Body of pancreas (tissue), 4 donors: ENCODE measurements around the gene ELL2. TPM values are rescaled to one million over a fixed set of nuclear protein-coding genes. Genes with fewer than 3 reads are reported as not detected.

ENCODE experiments used
- ATAC-seq: fragments of 150-250 bp; one replicate; pipeline ENCODE4 v1.9.1; 2016
- DNase-seq, 4 donors: peaks; one replicate each; pipeline ENCODE4 v3.0.0-alpha.2; 2019
- H3K27ac ChIP-seq, 4 donors: fragments of 200-600 bp; sonication (generic); 1 replicate in 3 of 4; 2 replicates in 1 of 4; pipeline versions ENCODE4 v1.5.1 to v1.6.1; 2016 to 2019; ENCODE audit warnings: mild to moderate bottlenecking in 1 of 4, mixed read lengths in 1 of 4, moderate library complexity in 1 of 4
- H3K27me3 ChIP-seq, 2 donors: fragments of 200-600 bp; sonication (generic); one replicate each; pipeline ENCODE4 v1.6.0; 2016; ENCODE audit warnings: mild to moderate bottlenecking in 1 of 2
- H3K36me3 ChIP-seq, 2 donors: fragments of 200-600 bp; sonication (generic); replicated peaks in 1 of 2; 2 replicates each; pipeline ENCODE4 v1.5.1; 2016; ENCODE audit warnings: low read depth in 2 of 2; ENCODE audit not compliant: insufficient read depth in 1 of 2
- H3K4me1 ChIP-seq: fragments of 200-600 bp; sonication (generic); one replicate; pipeline ENCODE4 v1.6.0; 2016
- H3K4me3 ChIP-seq, 2 donors: fragments of 200-600 bp; sonication (generic); 1 replicate in 1 of 2; 2 replicates in 1 of 2; pipeline ENCODE4 v1.5.1; 2016 to 2019
- H3K9me3 ChIP-seq, 3 donors: fragments of 200-600 bp; sonication (generic); 1 replicate in 2 of 3; 2 replicates in 1 of 3; pipeline ENCODE4 v1.5.1; 2016
- POLR2A ChIP-seq, 3 donors: fragments of 450-650 bp; IDR thresholded peaks; one replicate each; pipeline ENCODE4 v1.6.1; 2016; ENCODE audit warnings: antibody characterized with exemption in 3 of 3, mild to moderate bottlenecking in 2 of 3
- WGBS, 2 donors: methylation state at CpG; one replicate each; pipeline ENCODE4 v1.1.5; 2017; 5-methylcytosine and 5-hydroxymethylcytosine counted together
- intact Hi-C: fragments of 100-400 bp; cut with DNase I; formaldehyde crosslinking; loops from one replicate; pipeline ENCODE4 v1.15.1; 2023
- total RNA-seq, 2 donors: library from RNA; depleted of rRNA; stranded (reverse); fragments of >200 nt; gene quantifications; one replicate each; pipeline ENCODE4 v1.1.0, GENCODE V29; 2016
- TF ChIP-seq, protein P1 (sequence below), 7 experiments: fragments of 450-650 bp in 4 of 7; fragments of 200-600 bp in 3 of 7; sonication (generic) in 3 of 7; IDR thresholded peaks; one replicate each; pipeline ENCODE4 v1.5.1; 2016 to 2019; ENCODE audit warnings: antibody characterized with exemption in 7 of 7

The ELL2 gene
- total RNA-seq, 2 donors from 2014 or later = 100 to 104 TPM

DNA sequence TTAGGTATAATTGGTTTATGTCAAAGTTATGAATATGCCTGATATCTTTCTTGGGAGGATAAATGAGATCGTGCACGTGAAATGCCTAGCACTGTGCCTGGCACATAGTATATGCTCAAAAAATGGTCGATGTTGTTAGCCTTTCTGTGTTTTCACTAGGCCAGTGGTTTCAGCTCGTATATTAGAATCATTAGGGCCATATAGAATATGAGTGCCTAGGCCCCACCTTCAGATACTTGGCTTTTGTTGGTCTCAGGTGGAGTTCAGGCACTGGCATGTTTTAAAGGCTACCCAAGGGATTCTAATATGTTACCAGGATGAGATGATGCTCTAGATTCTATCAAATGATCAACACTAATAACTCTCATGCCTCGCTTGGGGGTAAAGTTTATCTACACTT lies 56.8 kb downstream of the ELL2 start:
- Histone ChIP-seq H3K4me1 (peaks cover 60% of the 10 kb centered on the region), H3K27me3 (no peaks in the 10 kb centered on the region), H3K9me3 (no peaks in the 10 kb centered on the region), H3K36me3 (peaks cover 0 to 5% of the 10 kb centered on the region in 2 donors), H3K4me3 (no peak overlapping the region), H3K27ac (no peak overlapping the region)
- WGBS, 2 donors = 82 to 90% methylated on average over 5 of the region's 5 CpGs
- ATAC-seq (no peak), DNase-seq (no peak)
- intact Hi-C loops = no loop called here
- no peak for TF ChIP-seq POLR2A (IDR thresholded peaks at IDR 0.05)
- TF ChIP-seq, protein P1, sequence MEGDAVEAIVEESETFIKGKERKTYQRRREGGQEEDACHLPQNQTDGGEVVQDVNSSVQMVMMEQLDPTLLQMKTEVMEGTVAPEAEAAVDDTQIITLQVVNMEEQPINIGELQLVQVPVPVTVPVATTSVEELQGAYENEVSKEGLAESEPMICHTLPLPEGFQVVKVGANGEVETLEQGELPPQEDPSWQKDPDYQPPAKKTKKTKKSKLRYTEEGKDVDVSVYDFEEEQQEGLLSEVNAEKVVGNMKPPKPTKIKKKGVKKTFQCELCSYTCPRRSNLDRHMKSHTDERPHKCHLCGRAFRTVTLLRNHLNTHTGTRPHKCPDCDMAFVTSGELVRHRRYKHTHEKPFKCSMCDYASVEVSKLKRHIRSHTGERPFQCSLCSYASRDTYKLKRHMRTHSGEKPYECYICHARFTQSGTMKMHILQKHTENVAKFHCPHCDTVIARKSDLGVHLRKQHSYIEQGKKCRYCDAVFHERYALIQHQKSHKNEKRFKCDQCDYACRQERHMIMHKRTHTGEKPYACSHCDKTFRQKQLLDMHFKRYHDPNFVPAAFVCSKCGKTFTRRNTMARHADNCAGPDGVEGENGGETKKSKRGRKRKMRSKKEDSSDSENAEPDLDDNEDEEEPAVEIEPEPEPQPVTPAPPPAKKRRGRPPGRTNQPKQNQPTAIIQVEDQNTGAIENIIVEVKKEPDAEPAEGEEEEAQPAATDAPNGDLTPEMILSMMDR (IDR thresholded peaks at IDR 0.05) = no peak

DNA sequence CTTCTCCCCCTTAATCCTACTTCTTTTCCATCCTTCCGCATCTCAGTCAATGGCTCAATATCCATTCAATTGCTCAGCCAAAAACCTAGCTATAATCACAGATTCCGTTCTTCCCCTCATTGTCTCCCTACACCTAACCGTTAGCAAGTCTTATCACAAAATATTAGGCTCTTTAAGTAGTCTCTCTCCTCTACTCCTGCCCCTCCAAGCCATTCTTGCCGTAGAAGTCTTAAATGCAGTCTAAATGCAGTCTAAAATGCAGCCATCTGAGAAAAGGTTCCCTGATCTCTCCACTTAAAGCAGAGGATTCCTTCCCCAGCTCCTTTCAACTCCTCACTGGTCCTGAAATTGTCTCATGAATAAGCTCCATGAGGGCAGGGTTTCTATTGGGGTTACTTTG lies 57.8 kb downstream of the ELL2 start:
- DNase-seq = no peak
- H3K27me3 ChIP-seq = no peaks in the 10 kb centered on the region
- intact Hi-C loops = no loop called here
- no peak for TF ChIP-seq POLR2A (IDR thresholded peaks at IDR 0.05)
- TF ChIP-seq, protein P1 (IDR thresholded peaks at IDR 0.05) = no peak
- 92 to 98% methylated on average over 4 of the region's 4 CpGs for WGBS, 2 donors
- no peak overlapping the region for H3K4me3 ChIP-seq
- H3K36me3 ChIP-seq = peaks cover 0 to 7% of the 10 kb centered on the region in 2 donors
- no peak overlapping the region for H3K27ac ChIP-seq
- no peaks in the 10 kb centered on the region for H3K9me3 ChIP-seq
- H3K4me1 ChIP-seq = peaks cover 57% of the 10 kb centered on the region
- ATAC-seq = no peak

DNA sequence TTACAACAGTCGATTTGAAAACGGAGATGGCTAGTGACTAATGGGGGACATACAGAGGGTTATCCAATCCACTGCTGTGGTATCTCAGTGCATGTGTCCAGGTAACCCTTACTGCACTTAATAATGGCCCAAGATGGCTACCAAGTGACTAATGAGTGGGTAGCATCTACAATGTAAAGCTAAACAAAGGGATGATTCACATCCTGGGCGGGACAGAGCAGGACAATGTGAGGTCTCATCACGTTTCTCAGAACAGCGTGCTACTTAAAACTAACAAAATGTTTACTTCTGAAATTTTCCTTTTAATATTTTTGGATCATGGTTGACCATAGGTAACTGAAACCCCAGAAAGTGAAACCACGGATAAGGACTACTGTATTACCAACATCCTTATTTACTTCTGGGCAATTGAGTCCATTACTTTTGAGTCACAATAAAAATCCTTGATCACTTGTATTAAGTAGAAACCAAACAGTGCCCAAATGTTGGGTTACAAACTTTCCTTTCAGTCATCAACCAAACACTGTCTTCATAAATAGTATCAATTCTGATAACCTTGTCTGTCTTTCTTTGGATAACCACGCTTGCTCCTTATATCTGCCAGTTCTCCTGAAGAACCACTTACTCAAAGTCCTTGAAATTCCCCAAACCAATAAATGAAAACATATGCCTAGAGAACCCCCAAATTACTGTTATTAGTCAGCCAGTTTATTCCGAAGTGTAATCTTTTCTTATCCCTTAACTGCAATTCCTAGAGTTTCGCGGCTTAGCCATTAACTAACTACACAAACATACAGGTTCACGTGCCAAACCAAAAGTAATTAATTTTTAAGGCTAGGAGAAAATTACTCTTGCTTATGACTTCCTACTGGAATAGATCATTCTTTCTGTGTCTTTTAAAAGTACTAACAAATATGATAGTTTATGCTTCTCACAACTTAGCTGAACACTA lies 59.7 kb downstream of the ELL2 start:
- 59% methylated on average over 11 of the region's 11 CpGs for WGBS, 2 donors
- Histone ChIP-seq H3K27me3 (no peaks in the 10 kb centered on the region), H3K4me1 (peaks cover 41% of the 10 kb centered on the region), H3K36me3 (peaks cover 5 to 9% of the 10 kb centered on the region in 2 donors), H3K9me3 (no peaks in the 10 kb centered on the region), H3K27ac (peak overlapping the region in 2 of 4 donors; percentile 35 to 44), H3K4me3 (no peak overlapping the region)
- no peak for ATAC-seq
- DNase-seq = no peak
- no peak for TF ChIP-seq POLR2A (IDR thresholded peaks at IDR 0.05)
- TF ChIP-seq, protein P1 (IDR thresholded peaks at IDR 0.05) = no peak
- intact Hi-C loops = no loop called here

DNA sequence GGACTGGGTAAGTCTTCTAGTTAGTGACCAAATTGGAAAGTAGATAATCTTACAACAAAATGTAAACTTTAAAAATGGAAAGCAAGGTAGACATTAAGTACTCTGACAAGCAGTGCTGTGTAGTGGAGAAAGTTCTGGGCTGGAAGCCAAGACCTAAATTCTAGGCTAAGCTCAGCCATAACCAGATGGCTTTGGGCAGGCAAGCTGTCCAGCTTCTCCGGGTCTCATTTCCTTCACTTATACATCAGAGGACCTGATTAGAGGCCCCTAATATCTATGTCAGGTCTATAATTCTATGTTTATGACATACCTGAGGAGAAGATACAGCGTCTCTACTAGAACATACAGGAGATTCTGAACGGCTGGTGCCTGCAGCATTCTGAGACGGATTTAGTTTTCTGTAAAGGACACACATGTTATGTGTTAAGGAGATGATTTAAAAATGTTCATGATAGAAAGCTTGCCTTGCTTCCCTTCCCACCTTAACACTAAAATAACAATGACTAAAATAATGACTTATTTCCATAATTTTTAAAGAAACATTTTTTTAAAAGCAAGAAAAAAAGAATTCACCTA lies 61.2 kb downstream of the ELL2 start:
- 51 to 72% methylated on average over 4 of the region's 4 CpGs for WGBS, 2 donors
- intact Hi-C loops = no loop called here
- peak; percentile 45 to 64 (median 64) for DNase-seq
- Histone ChIP-seq H3K36me3 (peaks cover 7 to 10% of the 10 kb centered on the region in 2 donors), H3K27ac (no peak overlapping the region), H3K4me1 (peaks cover 31% of the 10 kb centered on the region), H3K4me3 (no peak overlapping the region), H3K9me3 (no peaks in the 10 kb centered on the region), H3K27me3 (no peaks in the 10 kb centered on the region)
- TF ChIP-seq, protein P1 (IDR thresholded peaks at IDR 0.05) = no peak
- TF ChIP-seq POLR2A (IDR thresholded peaks at IDR 0.05) = no peak
- ATAC-seq = peak; percentile 45
